GM18499 (cell line): ENCODE results near the gene DHCR24.

Source experiments
- ATAC-seq: cut with Tn5 transposase; IDR thresholded peaks from one replicate; pipeline ENCODE4 v1.9.1; 2021; ENCODE audit warnings: moderate number of reproducible peaks; ENCODE audit not compliant: insufficient read depth, unreplicated experiment

Gene DHCR24

GRCh38 chr1:54849219-54850068 is 37.6 kb downstream of the DHCR24 start:
- no peak for ATAC-seq

- no peak for ATAC-seq
Measured at GRCh38 chr1:54848134-54848948, 38.7 kb downstream of the DHCR24 start.

GRCh38 chr1:54846716-54847284 is 40.2 kb downstream of the DHCR24 start:
- no peak for ATAC-seq

- no peak for ATAC-seq
Measured at GRCh38 chr1:54846301-54846700, 40.7 kb downstream of the DHCR24 start.

- no peak for ATAC-seq
Measured at GRCh38 chr1:54845772-54846171, 41.2 kb downstream of the DHCR24 start.

- no peak for ATAC-seq
Measured at GRCh38 chr1:54844564-54844963, 42.4 kb downstream of the DHCR24 start.

GRCh38 chr1:54843449-54843848 is 43.5 kb downstream of the DHCR24 start:
- ATAC-seq: no peak

- ATAC-seq: no peak
Measured at GRCh38 chr1:54842963-54843362, 44.0 kb downstream of the DHCR24 start.

- ATAC-seq: no peak
Measured at GRCh38 chr1:54842206-54842915, 44.6 kb downstream of the DHCR24 start.

GRCh38 chr1:54839824-54840223 is 47.2 kb downstream of the DHCR24 start:
- no peak for ATAC-seq

GRCh38 chr1:54838565-54839180 is 48.3 kb downstream of the DHCR24 start:
- ATAC-seq: no peak

- no peak for ATAC-seq
Measured at GRCh38 chr1:54837002-54837853, 49.8 kb downstream of the DHCR24 start.

GRCh38 chr1:54836594-54836993 is 50.4 kb downstream of the DHCR24 start:
- ATAC-seq: no peak

GRCh38 chr1:54835970-54836369 is 51.0 kb downstream of the DHCR24 start:
- no peak for ATAC-seq

- ATAC-seq: no peak
Measured at GRCh38 chr1:54835131-54835898, 51.7 kb downstream of the DHCR24 start.

GRCh38 chr1:54834007-54834541 is 52.9 kb downstream of the DHCR24 start:
- no peak for ATAC-seq

- ATAC-seq: no peak
Measured at GRCh38 chr1:54833121-54833520, 53.9 kb downstream of the DHCR24 start.

- ATAC-seq: no peak
Measured at GRCh38 chr1:54826226-54826816, 60.7 kb downstream of the DHCR24 start.
